Measurements from ENCODE around the gene SSNA1. TPM values are rescaled to one million over a fixed set of nuclear protein-coding genes. Genes with fewer than 3 reads are reported as not detected.
"Not testable (repeated sequence)": the region's sequence is repeated elsewhere in the genome, so short reads cannot be mapped to it uniquely, and the experiment has no call there.

SSNA1 gene
- total RNA-seq, 1 donor from 2014 or later, result 71.9 TPM

GRCh38 chr9:137235424-137236237, 47.2 kb downstream of the SSNA1 start:
- no peak for ATAC-seq (ENCODE audit: low read depth)
- H3K27me3 Mint-ChIP-seq, result no peaks in the 10 kb centered on the region
- ChIA-PET POLR2A (interaction anchor here (0.6 to 1.8 kb wide), 14 partner anchors 13 to 189 kb away, joined by 3 to 9 read pairs (median 7); partner anchors contain the start of genes ANAPC2, MAN1B1, SSNA1 and TOR4A), CTCF (interaction anchor here (0.7 to 1.9 kb wide), 14 partner anchors 8 to 210 kb away, joined by 3 to 10 read pairs (median 6); partner anchors contain the start of genes MAN1B1, NELFB, NPDC1 and RNF224)
- H3K9me3 Mint-ChIP-seq, result no peaks in the 10 kb centered on the region
- no peak for TF ChIP-seq CTCF (IDR thresholded peaks at IDR 0.05)
- H3K4me1 Mint-ChIP-seq, result peaks cover 41% of the 10 kb centered on the region
- H3K36me3 Mint-ChIP-seq (ENCODE audit: low read depth), result no peaks in the 10 kb centered on the region
- intact Hi-C loops (cut with micrococcal nuclease), result loop anchor here (1.0 kb wide), 6 partner anchors 35 to 210 kb away; partner anchors contain the start of genes ANAPC2, NPDC1, SSNA1 and TPRN
- DNase-seq, result no peak
- H3K4me3 Mint-ChIP-seq, result no peak overlapping the region
- H3K27ac Mint-ChIP-seq, result no peak overlapping the region

GRCh38 chr9:137236238-137236935, 47.9 kb downstream of the SSNA1 start:
- Mint-ChIP-seq H3K27ac (no peak overlapping the region), H3K27me3 (no peaks in the 10 kb centered on the region), H3K9me3 (no peaks in the 10 kb centered on the region), H3K4me1 (peaks cover 45% of the 10 kb centered on the region), H3K4me3 (peak overlapping the region; percentile 41), H3K36me3 (ENCODE audit: low read depth) (peaks cover 3% of the 10 kb centered on the region)
- intact Hi-C loops (cut with micrococcal nuclease), result loop anchor here (1.0 kb wide), 6 partner anchors 36 to 209 kb away; partner anchors contain the start of genes ANAPC2, NPDC1, SSNA1 and TPRN
- peak; percentile 88 for DNase-seq
- ChIA-PET CTCF (interaction anchor here (0.6 to 1.9 kb wide), 30 partner anchors 9 to 344 kb away, joined by 3 to 13 read pairs (median 4); partner anchors contain the start of genes ANAPC2, MAN1B1, NDOR1 and NELFB), POLR2A (interaction anchor here (0.6 to 1.8 kb wide), 16 partner anchors 10 to 207 kb away, joined by 3 to 9 read pairs (median 6); partner anchors contain the start of genes ANAPC2, DPP7, MAN1B1 and SSNA1)
- peak; percentile 97 for TF ChIP-seq CTCF (IDR thresholded peaks at IDR 0.05)
- ATAC-seq (ENCODE audit: low read depth), result peak; percentile 33

- CTCF ChIA-PET, result interaction anchor here (0.6 to 1.9 kb wide), 30 partner anchors 10 to 344 kb away, joined by 3 to 13 read pairs (median 4); partner anchors contain the start of genes ANAPC2, MAN1B1, NDOR1 and NELFB
- Mint-ChIP-seq H3K4me3 (peak overlapping the region; percentile 41), H3K27ac (no peak overlapping the region), H3K36me3 (ENCODE audit: low read depth) (peaks cover 3% of the 10 kb centered on the region), H3K27me3 (no peaks in the 10 kb centered on the region), H3K4me1 (peaks cover 47% of the 10 kb centered on the region), H3K9me3 (no peaks in the 10 kb centered on the region)
- TF ChIP-seq CTCF (IDR thresholded peaks at IDR 0.05), result no peak
- ATAC-seq (ENCODE audit: low read depth) (no peak), DNase-seq (no peak)
- intact Hi-C loops (cut with micrococcal nuclease), result loop anchor here (1.0 kb wide), 6 partner anchors 37 to 208 kb away; partner anchors contain the start of genes ANAPC2, NPDC1, SSNA1 and TPRN
- POLR2A ChIA-PET, result interaction anchor here (0.6 to 1.8 kb wide), 16 partner anchors 11 to 208 kb away, joined by 3 to 9 read pairs (median 6); partner anchors contain the start of genes ANAPC2, DPP7, MAN1B1 and SSNA1
Observed at GRCh38 chr9:137236936-137237421, 48.5 kb downstream of the SSNA1 start.

- H3K36me3 Mint-ChIP-seq (ENCODE audit: low read depth), result peaks cover 13% of the 10 kb centered on the region
- no peaks in the 10 kb centered on the region for H3K27me3 Mint-ChIP-seq
- H3K9me3 Mint-ChIP-seq, result no peaks in the 10 kb centered on the region
- CTCF ChIA-PET, result interaction anchor here (0.6 to 1.9 kb wide), 6 partner anchors 20 to 191 kb away, joined by 3 to 13 read pairs (median 4); no protein-coding TSS in a partner anchor
- intact Hi-C loops (cut with micrococcal nuclease), result no loop called here
- POLR2A ChIA-PET, result interaction anchor here (0.6 to 1.8 kb wide), 3 partner anchors 48 to 70 kb away, joined by 4 to 9 read pairs (median 8); partner anchors contain the start of genes ANAPC2 and SSNA1
- DNase-seq, result no peak
- H3K27ac Mint-ChIP-seq, result no peak overlapping the region
- no peak for ATAC-seq (ENCODE audit: low read depth)
- TF ChIP-seq CTCF (IDR thresholded peaks at IDR 0.05), result no peak
- H3K4me3 Mint-ChIP-seq, result no peak overlapping the region
- H3K4me1 Mint-ChIP-seq, result peaks cover 56% of the 10 kb centered on the region
Observed at GRCh38 chr9:137237759-137238726, 49.6 kb downstream of the SSNA1 start.

GRCh38 chr9:137239541-137240200, 51.2 kb downstream of the SSNA1 start:
- not testable (repeated sequence) for ATAC-seq (ENCODE audit: low read depth); H3K9me3 Mint-ChIP-seq; H3K27me3 Mint-ChIP-seq; DNase-seq
- CTCF ChIA-PET, result interaction anchor here (1.3 kb wide), 1 partner anchor 110 kb away, joined by 3 read pairs; no protein-coding TSS in a partner anchor
- intact Hi-C loops (cut with micrococcal nuclease), result loop anchor here (2.0 to 5.0 kb wide), 6 partner anchors 29 to 449 kb away; partner anchors contain the start of genes EXD3, NOXA1, TMEM141 and TOR4A
- Mint-ChIP-seq H3K4me3 (peak overlapping the region; percentile 70), H3K27ac (peak overlapping the region; percentile 66), H3K4me1 (peaks cover 60% of the 10 kb centered on the region), H3K36me3 (ENCODE audit: low read depth) (peaks cover 25% of the 10 kb centered on the region)
- POLR2A ChIA-PET, result interaction anchor here (0.6 to 6.2 kb wide), 31 partner anchors 13 to 835 kb away, joined by 3 to 160 read pairs (median 5); partner anchors contain the start of genes ABCA2, ANAPC2, ARRDC1 and DPP7

All from activated B cell treated with CpG ODN at 0.5 μM for 24 hours (primary cell).